ENCODE measurements around the gene AGO4.
"Not testable (repeated sequence)": the region's sequence is repeated elsewhere in the genome, so short reads cannot be mapped to it uniquely, and the experiment has no call there.

DNA sequence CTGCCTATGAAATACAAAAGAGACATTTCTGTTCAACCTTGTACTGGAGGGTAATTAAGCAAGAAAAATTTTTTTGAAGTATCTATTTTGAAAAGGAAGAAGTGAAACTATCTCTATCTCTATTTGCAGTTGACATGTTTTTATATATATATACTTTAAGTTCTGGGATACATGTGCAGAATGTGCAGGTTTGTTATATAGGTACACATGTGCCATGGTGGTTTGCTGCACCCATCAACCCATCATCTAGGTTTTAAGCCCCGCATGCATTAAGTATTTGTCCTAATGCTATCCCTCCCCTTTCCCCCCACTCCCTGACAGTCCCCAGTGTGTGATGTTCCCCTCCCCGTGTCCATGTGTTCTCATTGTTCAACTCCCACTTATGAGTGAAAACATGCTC is 9.8 kb upstream of the AGO4 start:
- TF ChIP-seq EZH2 (IDR thresholded peaks at IDR 0.05; ENCODE audit: low read length, missing control alignments); CTCF (conservative IDR thresholded peaks at IDR 0.05 in 1 of 2, IDR thresholded peaks at IDR 0.05 in 1 of 2; ENCODE audit: low read depth in 1 of 2, low read length in 2 of 2): not testable (repeated sequence)

Data from fibroblast of lung (primary cell).